H9 (cell line): Measurements from ENCODE around the gene NFE2L2. TPM values are rescaled to one million over a fixed set of nuclear protein-coding genes. Genes with fewer than 3 reads are reported as not detected.

ENCODE experiments used
- DNase-seq: peaks from one replicate; pipeline ENCODE4 v3.0.0-alpha.2; 2017
- H2AFZ ChIP-seq: one replicate; pipeline ENCODE4 v1.6.1; 2013; ENCODE audit warnings: mild to moderate bottlenecking, low read length, control low read depth, moderate library complexity
- H2AK5ac ChIP-seq: 2 replicates; pipeline ENCODE4 v1.6.1; 2013; ENCODE audit warnings: low read length, control low read depth, mixed read lengths; ENCODE audit not compliant: insufficient read length
- H2BK120ac ChIP-seq: one replicate; pipeline ENCODE4 v1.6.1; 2013; ENCODE audit warnings: low read depth, mild to moderate bottlenecking, low read length, control low read depth, inconsistent platforms; ENCODE audit not compliant: poor library complexity, severe bottlenecking
- H2BK12ac ChIP-seq: 2 replicates; pipeline ENCODE4 v1.6.1; 2013; ENCODE audit warnings: low read length, control low read depth, mixed read lengths, low read depth; ENCODE audit not compliant: insufficient read length
- H2BK15ac ChIP-seq: 2 replicates; pipeline ENCODE4 v1.6.1; 2013; ENCODE audit warnings: low read depth, low read length, control low read depth
- H2BK20ac ChIP-seq: one replicate; pipeline ENCODE4 v1.6.1; 2013; ENCODE audit warnings: low read depth, mild to moderate bottlenecking, low read length, control low read depth, inconsistent platforms; ENCODE audit not compliant: poor library complexity, severe bottlenecking
- H2BK5ac ChIP-seq: 2 replicates; pipeline ENCODE4 v1.6.1; 2013; ENCODE audit warnings: low read length, control low read depth, mixed read lengths; ENCODE audit not compliant: insufficient read length
- H3K14ac ChIP-seq: 2 replicates; pipeline ENCODE4 v1.6.1; 2013; ENCODE audit warnings: low read length, control low read depth; ENCODE audit not compliant: insufficient read depth
- H3K18ac ChIP-seq: 2 replicates; pipeline ENCODE4 v1.6.1; 2013; ENCODE audit warnings: low read depth, mild to moderate bottlenecking, mixed read lengths, low read length, control low read depth; ENCODE audit not compliant: insufficient read length
- H3K23ac ChIP-seq: 2 replicates; pipeline ENCODE4 v1.6.1; 2013; ENCODE audit warnings: low read length, control low read depth, mixed read lengths, low read depth; ENCODE audit not compliant: insufficient read length
- H3K23me2 ChIP-seq: 2 replicates; pipeline ENCODE4 v1.6.1; 2013; ENCODE audit warnings: low read depth, mild to moderate bottlenecking, mixed read lengths, low read length, control low read depth; ENCODE audit not compliant: insufficient read length, poor library complexity, severe bottlenecking
- H3K27ac ChIP-seq: 2 replicates; pipeline ENCODE4 v1.5.1; 2013; ENCODE audit warnings: low read length, control low read depth, mixed read lengths, low read depth; ENCODE audit not compliant: insufficient read length
- H3K27me3 ChIP-seq: 2 replicates; pipeline ENCODE4 v1.6.1; 2013; ENCODE audit warnings: low read length, control low read depth, inconsistent platforms; ENCODE audit not compliant: insufficient read depth
- H3K4ac ChIP-seq: 2 replicates; pipeline ENCODE4 v1.6.1; 2013; ENCODE audit warnings: low read depth, mild to moderate bottlenecking, control low read depth, inconsistent platforms, low read length, moderate library complexity
- H3K4me1 ChIP-seq: 2 replicates; pipeline ENCODE4 v1.6.1; 2013; ENCODE audit warnings: low read length, control low read depth, inconsistent platforms; ENCODE audit not compliant: insufficient read depth
- H3K4me2 ChIP-seq: 2 replicates; pipeline ENCODE4 v1.6.1; 2013; ENCODE audit warnings: low read length, control low read depth, mixed read lengths; ENCODE audit not compliant: insufficient read length, insufficient read depth
- H3K56ac ChIP-seq: 2 replicates; pipeline ENCODE4 v1.6.1; 2013; ENCODE audit warnings: low read depth, mild to moderate bottlenecking, mixed read lengths, low read length, control low read depth; ENCODE audit not compliant: insufficient read length
- H3K79me1 ChIP-seq: 2 replicates; pipeline ENCODE4 v1.6.1; 2013; ENCODE audit warnings: low read depth, mild to moderate bottlenecking, moderate library complexity, low read length, control low read depth, inconsistent platforms; ENCODE audit not compliant: insufficient read depth, poor library complexity, severe bottlenecking
- H3K79me2 ChIP-seq: 2 replicates; pipeline ENCODE4 v1.6.1; 2013; ENCODE audit warnings: low read length, control low read depth, inconsistent platforms; ENCODE audit not compliant: insufficient read depth
- H3K9ac ChIP-seq: 2 replicates; pipeline ENCODE4 v1.6.1; 2013; ENCODE audit warnings: low read length, control low read depth, mixed read lengths; ENCODE audit not compliant: insufficient read length; ENCODE audit errors: extremely low read depth
- H3K9me3 ChIP-seq: one replicate; pipeline ENCODE4 v1.6.1; 2013; ENCODE audit warnings: low read depth, low read length, inconsistent platforms; ENCODE audit not compliant: control insufficient read depth
- H3T11ph ChIP-seq: one replicate; pipeline ENCODE4 v1.6.1; 2013; ENCODE audit warnings: mild to moderate bottlenecking, low read length, control low read depth, inconsistent platforms
- H4K20me1 ChIP-seq: one replicate; pipeline ENCODE4 v1.6.1; 2013; ENCODE audit not compliant: control insufficient read depth, insufficient read length, insufficient read depth
- H4K5ac ChIP-seq: 2 replicates; pipeline ENCODE4 v1.6.1; 2013; ENCODE audit warnings: low read depth, mild to moderate bottlenecking, mixed read lengths, low read length, control low read depth; ENCODE audit not compliant: insufficient read length
- H4K8ac ChIP-seq: replicated peaks from 2 replicates; pipeline ENCODE4 v1.6.1; 2013; ENCODE audit warnings: low read length, control low read depth, mixed read lengths, low read depth; ENCODE audit not compliant: insufficient read length
- H4K91ac ChIP-seq: 2 replicates; pipeline ENCODE4 v1.6.1; 2013; ENCODE audit warnings: low read depth, mild to moderate bottlenecking, moderate library complexity, mixed read lengths, low read length, control low read depth; ENCODE audit not compliant: insufficient read length
- H3K27ac Mint-ChIP-seq, 3 experiments: 2 replicates in 2 of 3; 3 replicates in 1 of 3; pipeline ENCODE4 v1.8.0; 2020 to 2021; ENCODE audit warnings: mixed read lengths in 3 of 3, mild to moderate bottlenecking in 1 of 3, moderate library complexity in 1 of 3
- H3K27me3 Mint-ChIP-seq: 2 replicates; pipeline ENCODE4 v1.8.0; 2021; ENCODE audit warnings: low read depth, mild to moderate bottlenecking, moderate library complexity, mixed read lengths
- H3K36me3 Mint-ChIP-seq, 3 experiments: 2 replicates in 2 of 3; 3 replicates in 1 of 3; pipeline ENCODE4 v1.8.0; 2020 to 2021; ENCODE audit warnings: low read depth in 3 of 3, mixed read lengths in 3 of 3; ENCODE audit not compliant: insufficient read depth in 1 of 3
- H3K4me1 Mint-ChIP-seq, 2 experiments: 2 replicates each; pipeline ENCODE4 v1.8.0; 2020; ENCODE audit warnings: mixed read lengths in 2 of 2
- H3K4me3 Mint-ChIP-seq, 2 experiments: 2 replicates in 1 of 2; 3 replicates in 1 of 2; pipeline ENCODE4 v1.8.0; 2020 to 2021; ENCODE audit warnings: mild to moderate bottlenecking in 2 of 2, mixed read lengths in 2 of 2, moderate library complexity in 1 of 2
- H3K9me3 Mint-ChIP-seq, 2 experiments: 2 replicates in 1 of 2; 3 replicates in 1 of 2; pipeline ENCODE4 v1.8.0; 2020; ENCODE audit warnings: mild to moderate bottlenecking in 2 of 2, mixed read lengths in 2 of 2, moderate library complexity in 1 of 2
- CTCF ChIP-seq: fragments of 200-600 bp; sonication (generic); conservative IDR thresholded peaks from 3 replicates; pipeline ENCODE4 v1.8.0; 2021; ENCODE audit warnings: antibody characterized with exemption, mild to moderate bottlenecking
- WGBS: extraction: QIAGEN DNeasy Blood & Tissue Kit; methylation state at CpG from one replicate; pipeline ENCODE4 v1.1.7; 2013; ENCODE audit warnings: missing lambda C conversion rate, low lambda C conversion rate, mixed read lengths; ENCODE audit not compliant: insufficient read length; ENCODE audit errors: extremely low coverage; 5-methylcytosine and 5-hydroxymethylcytosine counted together
- total RNA-seq: library from RNA; stranded (reverse); gene quantifications from 2 replicates; pipeline ENCODE4 v1.2.1, GENCODE V29; 2021

The NFE2L2 gene
- total RNA-seq, 1 experiment from 2014 or later, result 42.5 TPM

- Histone ChIP-seq H3K79me1 (no peaks in the 10 kb centered on the region), H3K9ac (no peak overlapping the region), H3K4ac (no peak overlapping the region), H2AFZ (no peak overlapping the region), H2AK5ac (no peak overlapping the region), H4K5ac (no peak overlapping the region), H3K23ac (no peak overlapping the region), H3K4me1 (no peaks in the 10 kb centered on the region), H3K18ac (no peak overlapping the region), H3K27me3 (no peaks in the 10 kb centered on the region), H3K4me2 (no peak overlapping the region), H2BK15ac (no peak overlapping the region), H2BK5ac (no peak overlapping the region), H3K14ac (no peak overlapping the region), H3K27ac (no peak overlapping the region), H3K9me3 (peaks cover 5% of the 10 kb centered on the region), H3K79me2 (peaks cover 42% of the 10 kb centered on the region; the same call in 1 of the 2 replicates), H2BK12ac (no peak overlapping the region), H3K56ac (no peak overlapping the region), H3T11ph (no peak overlapping the region), H4K91ac (no peak overlapping the region), H2BK120ac (no peak overlapping the region), H4K20me1 (no peaks in the 10 kb centered on the region), H3K23me2 (no peaks in the 10 kb centered on the region), H4K8ac (no peak overlapping the region), H2BK20ac (no peak overlapping the region)
- peaks cover 38 to 40% of the 10 kb centered on the region in 2 experiments for H3K4me1 Mint-ChIP-seq
- no peak overlapping the region for H3K4me3 Mint-ChIP-seq
- H3K36me3 Mint-ChIP-seq, result peaks cover 16 to 24% (median 21%) of the 10 kb centered on the region in 3 experiments
- H3K9me3 Mint-ChIP-seq, result peaks cover 19 to 22% of the 10 kb centered on the region in 2 experiments
- TF ChIP-seq CTCF, result no peak
- DNase-seq, result no peak
- no CpG with 5 or more reads among the region's 1 CpG for WGBS
- H3K27me3 Mint-ChIP-seq, result no peaks in the 10 kb centered on the region
- H3K27ac Mint-ChIP-seq, result no peak overlapping the region
These were observed 4.1 kb downstream of the NFE2L2 start for GRCh38 chr2:177260379-177260778.
